Umbilical cord (tissue), 2 donors: ENCODE data around the gene GNL1. TPM values are rescaled to one million over a fixed set of nuclear protein-coding genes. Genes with fewer than 3 reads are reported as not detected.

Experiments
- DNase-seq: peaks from one replicate; pipeline ENCODE4 v3.0.0-alpha.2; 2015; ENCODE audit warnings: low spot score
- total RNA-seq: library from RNA; depleted of rRNA; stranded (reverse); fragments of >200 nt; gene quantifications from one replicate; pipeline ENCODE4 v1.2.3, GENCODE V29; 2014; ENCODE audit warnings: low replicate concordance; ENCODE audit not compliant: insufficient read depth

Gene GNL1
- 25.3 TPM for total RNA-seq

GRCh38 chr6:30556066-30556905 is at the start of gene GNL1:
GNL1 (minus strand) TSS chr6:30556489; CDS start chr6:30556203, 286 bp downstream.
- peak; percentile 94 for DNase-seq

GRCh38 chr6:30603961-30604360 is 47.7 kb upstream of the GNL1 start:
- no peak for DNase-seq

- no peak for DNase-seq
Observed at GRCh38 chr6:30601815-30602641, 45.7 kb upstream of the GNL1 start.

GRCh38 chr6:30601436-30601814 is 45.1 kb upstream of the GNL1 start:
- no peak for DNase-seq

GRCh38 chr6:30600451-30600961 is 44.2 kb upstream of the GNL1 start:
- DNase-seq: no peak

GRCh38 chr6:30599625-30600324 is 43.5 kb upstream of the GNL1 start:
- DNase-seq: no peak

- DNase-seq: no peak
Observed at GRCh38 chr6:30598912-30599624, 42.8 kb upstream of the GNL1 start.

GRCh38 chr6:30597315-30598144 is 41.2 kb upstream of the GNL1 start:
- peak; percentile 84 for DNase-seq

GRCh38 chr6:30592287-30592686 is 36.0 kb upstream of the GNL1 start:
- DNase-seq: no peak

- DNase-seq: peak; percentile 92
Observed at GRCh38 chr6:30591008-30591407, 34.7 kb upstream of the GNL1 start.

GRCh38 chr6:30590509-30590908 is 34.2 kb upstream of the GNL1 start:
- no peak for DNase-seq

- DNase-seq: no peak
Observed at GRCh38 chr6:30589754-30590358, 33.6 kb upstream of the GNL1 start.

GRCh38 chr6:30583921-30584320 is 27.6 kb upstream of the GNL1 start:
- DNase-seq: no peak

- no peak for DNase-seq
Observed at GRCh38 chr6:30578051-30578450, 21.8 kb upstream of the GNL1 start.

GRCh38 chr6:30573113-30573512 is 16.8 kb upstream of the GNL1 start:
- DNase-seq: no peak

- DNase-seq: no peak
Observed at GRCh38 chr6:30572148-30572547, 15.9 kb upstream of the GNL1 start.

- no peak for DNase-seq
Observed at GRCh38 chr6:30571762-30572082, 15.4 kb upstream of the GNL1 start.

GRCh38 chr6:30571075-30571761 is 14.9 kb upstream of the GNL1 start, which contains the start of gene ABCF1:
ABCF1 (plus strand) TSS chr6:30571442; CDS start chr6:30571488, 46 bp downstream.
- peak; percentile 98 for DNase-seq

GRCh38 chr6:30570740-30571074 is 14.4 kb upstream of the GNL1 start:
- no peak for DNase-seq
